HepG2 (cell line): Measurements from ENCODE around the gene STX5. TPM values are rescaled to one million over a fixed set of nuclear protein-coding genes. Genes with fewer than 3 reads are reported as not detected.
A peak's percentile ranks its signal among the peaks of the same experiment; 100 is the strongest.

Experiments
- DR1 ChIP-seq: sonication (generic); formaldehyde crosslinking; IDR thresholded peaks from 2 replicates; pipeline ENCODE4 v1.8.0; 2021; ENCODE audit warnings: mild to moderate bottlenecking, missing genetic modification reagents, inconsistent platforms
- ELF1 ChIP-seq: sonication (generic); formaldehyde crosslinking; IDR thresholded peaks from 2 replicates; pipeline ENCODE4 v1.4.0; 2020; ENCODE audit warnings: missing genetic modification reagents
- GTF2F1 ChIP-seq: fragments of 150-350 bp; IDR thresholded peaks from 2 replicates; pipeline ENCODE4 v1.6.1; 2014; ENCODE audit warnings: low read length
- HMG20B ChIP-seq: conservative IDR thresholded peaks from 2 replicates; pipeline ENCODE4 v1.6.1; 2016; ENCODE audit warnings: missing genetic modification reagents, missing compliant biosample characterization
- POLR2AphosphoS5 ChIP-seq: IDR thresholded peaks from 2 replicates; pipeline ENCODE4 v1.6.1; 2012; ENCODE audit warnings: low read depth, low read length
- REPIN1 ChIP-seq: sonication (generic); formaldehyde crosslinking; IDR thresholded peaks from 2 replicates; pipeline ENCODE4 v1.8.0; 2022; ENCODE audit warnings: missing genetic modification reagents, low read depth, mild to moderate bottlenecking, borderline replicate concordance
- ZNF160 ChIP-seq: sonication (generic); formaldehyde crosslinking; IDR thresholded peaks from 2 replicates; pipeline ENCODE4 v1.8.0; 2022; ENCODE audit warnings: mild to moderate bottlenecking, inconsistent platforms, missing genetic modification reagents
- ZNF567 ChIP-seq: sonication (generic); formaldehyde crosslinking; IDR thresholded peaks from 2 replicates; pipeline ENCODE4 v1.8.1; 2023; ENCODE audit warnings: mild to moderate bottlenecking, missing genetic modification reagents, borderline replicate concordance
- ZNF652 ChIP-seq: IDR thresholded peaks from 2 replicates; pipeline ENCODE4 v1.6.1; 2016; ENCODE audit warnings: low read depth, borderline replicate concordance
- polyA plus RNA-seq, 8 experiments: library from polyadenylated mRNA; depleted of rRNA in 3 of 8; stranded (reverse) in 7 of 8; unstranded in 1 of 8; fragments of >200 nt; fragmentation: Illumina TruSeq in 4 of 8; extraction: Trizol in 4 of 8; gene quantifications; 2 replicates each; pipeline versions ENCODE4 v1.2.1 to v1.2.3, GENCODE V29; 2011 to 2016; ENCODE audit warnings: low read depth in 4 of 8, missing spikeins in 1 of 8, mixed read lengths in 1 of 8; ENCODE audit not compliant: insufficient read depth in 1 of 8
- total RNA-seq, 5 experiments: library from RNA; depleted of rRNA; stranded (reverse); fragments of >200 nt; fragmentation: Illumina TruSeq; extraction: Trizol; gene quantifications; 2 replicates each; pipeline ENCODE4 v1.2.3, GENCODE V29; 2016; ENCODE audit warnings: low read depth in 1 of 5
- TF ChIP-seq, protein P1 (sequence below): sonication (generic); formaldehyde crosslinking; IDR thresholded peaks from 2 replicates; pipeline ENCODE4 v1.4.0; 2020; ENCODE audit warnings: missing genetic modification reagents
- TF ChIP-seq, protein P2 (sequence below): sonication (generic); formaldehyde crosslinking; IDR thresholded peaks from 2 replicates; pipeline ENCODE4 v1.5.0; 2020; ENCODE audit warnings: mild to moderate bottlenecking, missing genetic modification reagents, borderline replicate concordance
- TF ChIP-seq, protein P3 (sequence below): sonication (generic); formaldehyde crosslinking; IDR thresholded peaks from 2 replicates; pipeline ENCODE4 v1.4.0; 2020; ENCODE audit warnings: low read depth, mild to moderate bottlenecking, missing genetic modification reagents
- TF ChIP-seq, protein P4 (sequence below): sonication (generic); formaldehyde crosslinking; IDR thresholded peaks from 2 replicates; pipeline ENCODE4 v1.4.0; 2020; ENCODE audit warnings: mild to moderate bottlenecking, missing genetic modification reagents
- TF ChIP-seq, protein P5 (sequence below): sonication (generic); formaldehyde crosslinking; IDR thresholded peaks from 2 replicates; pipeline ENCODE4 v1.4.0; 2020; ENCODE audit warnings: missing genetic modification reagents
- TF ChIP-seq, protein P6 (sequence below): IDR thresholded peaks from 2 replicates; pipeline ENCODE4 v1.6.1; 2012; ENCODE audit warnings: low read length, improper control_type of control experiment

The STX5 gene
- total and polyA plus RNA-seq, 2 of the 13 experiments (the other 11 are each of a cell fraction or from before 2014, with no cell fraction given) = 26.9 to 30.0 TPM

DNA sequence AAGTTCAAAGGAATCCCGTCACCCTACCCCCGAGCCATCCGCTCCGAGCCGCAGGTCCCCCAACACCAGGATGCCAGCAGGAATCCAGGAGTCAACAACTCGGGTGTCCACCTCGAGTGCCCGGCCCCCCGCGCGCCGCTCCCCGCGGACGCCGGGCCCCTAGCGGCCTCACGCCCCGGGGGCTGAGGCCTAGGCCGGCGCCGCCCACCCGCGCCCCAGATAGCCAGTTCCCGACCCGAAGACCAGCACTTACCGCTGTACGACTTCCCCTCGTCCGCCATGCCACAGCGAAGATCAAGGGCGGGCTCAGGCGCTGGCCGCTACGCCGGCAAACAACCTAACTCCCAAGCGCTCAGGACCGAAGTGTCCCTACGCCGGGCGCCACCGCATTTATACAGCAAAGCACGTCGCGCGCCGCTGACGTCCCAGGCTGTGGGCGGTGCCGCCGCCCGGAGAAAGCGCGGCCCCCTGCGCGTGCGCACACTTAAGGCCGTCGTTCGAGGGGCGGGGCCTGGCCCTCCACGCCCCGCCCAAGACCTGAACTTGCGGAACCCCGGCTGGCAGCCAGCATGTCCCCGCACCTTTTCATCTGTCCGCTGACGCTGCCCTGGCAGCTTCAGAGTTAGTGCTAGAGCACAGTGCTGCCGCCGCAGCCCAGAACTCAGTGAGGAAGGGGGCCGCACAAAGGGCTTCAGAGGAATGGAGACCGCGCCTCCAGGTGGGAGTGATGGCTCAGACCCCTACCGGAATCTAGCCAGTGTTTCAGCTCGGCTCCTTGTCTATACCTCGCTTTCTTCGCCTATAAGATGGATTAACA lies 26.6 kb downstream of the STX5 start, which contains the start of gene NXF1 (continued):
- TF ChIP-seq, protein P1, sequence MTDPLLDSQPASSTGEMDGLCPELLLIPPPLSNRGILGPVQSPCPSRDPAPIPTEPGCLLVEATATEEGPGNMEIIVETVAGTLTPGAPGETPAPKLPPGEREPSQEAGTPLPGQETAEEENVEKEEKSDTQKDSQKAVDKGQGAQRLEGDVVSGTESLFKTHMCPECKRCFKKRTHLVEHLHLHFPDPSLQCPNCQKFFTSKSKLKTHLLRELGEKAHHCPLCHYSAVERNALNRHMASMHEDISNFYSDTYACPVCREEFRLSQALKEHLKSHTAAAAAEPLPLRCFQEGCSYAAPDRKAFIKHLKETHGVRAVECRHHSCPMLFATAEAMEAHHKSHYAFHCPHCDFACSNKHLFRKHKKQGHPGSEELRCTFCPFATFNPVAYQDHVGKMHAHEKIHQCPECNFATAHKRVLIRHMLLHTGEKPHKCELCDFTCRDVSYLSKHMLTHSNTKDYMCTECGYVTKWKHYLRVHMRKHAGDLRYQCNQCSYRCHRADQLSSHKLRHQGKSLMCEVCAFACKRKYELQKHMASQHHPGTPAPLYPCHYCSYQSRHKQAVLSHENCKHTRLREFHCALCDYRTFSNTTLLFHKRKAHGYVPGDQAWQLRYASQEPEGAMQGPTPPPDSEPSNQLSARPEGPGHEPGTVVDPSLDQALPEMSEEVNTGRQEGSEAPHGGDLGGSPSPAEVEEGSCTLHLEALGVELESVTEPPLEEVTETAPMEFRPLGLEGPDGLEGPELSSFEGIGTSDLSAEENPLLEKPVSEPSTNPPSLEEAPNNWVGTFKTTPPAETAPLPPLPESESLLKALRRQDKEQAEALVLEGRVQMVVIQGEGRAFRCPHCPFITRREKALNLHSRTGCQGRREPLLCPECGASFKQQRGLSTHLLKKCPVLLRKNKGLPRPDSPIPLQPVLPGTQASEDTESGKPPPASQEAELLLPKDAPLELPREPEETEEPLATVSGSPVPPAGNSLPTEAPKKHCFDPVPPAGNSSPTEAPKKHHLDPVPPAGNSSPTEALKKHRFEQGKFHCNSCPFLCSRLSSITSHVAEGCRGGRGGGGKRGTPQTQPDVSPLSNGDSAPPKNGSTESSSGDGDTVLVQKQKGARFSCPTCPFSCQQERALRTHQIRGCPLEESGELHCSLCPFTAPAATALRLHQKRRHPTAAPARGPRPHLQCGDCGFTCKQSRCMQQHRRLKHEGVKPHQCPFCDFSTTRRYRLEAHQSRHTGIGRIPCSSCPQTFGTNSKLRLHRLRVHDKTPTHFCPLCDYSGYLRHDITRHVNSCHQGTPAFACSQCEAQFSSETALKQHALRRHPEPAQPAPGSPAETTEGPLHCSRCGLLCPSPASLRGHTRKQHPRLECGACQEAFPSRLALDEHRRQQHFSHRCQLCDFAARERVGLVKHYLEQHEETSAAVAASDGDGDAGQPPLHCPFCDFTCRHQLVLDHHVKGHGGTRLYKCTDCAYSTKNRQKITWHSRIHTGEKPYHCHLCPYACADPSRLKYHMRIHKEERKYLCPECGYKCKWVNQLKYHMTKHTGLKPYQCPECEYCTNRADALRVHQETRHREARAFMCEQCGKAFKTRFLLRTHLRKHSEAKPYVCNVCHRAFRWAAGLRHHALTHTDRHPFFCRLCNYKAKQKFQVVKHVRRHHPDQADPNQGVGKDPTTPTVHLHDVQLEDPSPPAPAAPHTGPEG = peak; percentile 92
- TF ChIP-seq, protein P2, sequence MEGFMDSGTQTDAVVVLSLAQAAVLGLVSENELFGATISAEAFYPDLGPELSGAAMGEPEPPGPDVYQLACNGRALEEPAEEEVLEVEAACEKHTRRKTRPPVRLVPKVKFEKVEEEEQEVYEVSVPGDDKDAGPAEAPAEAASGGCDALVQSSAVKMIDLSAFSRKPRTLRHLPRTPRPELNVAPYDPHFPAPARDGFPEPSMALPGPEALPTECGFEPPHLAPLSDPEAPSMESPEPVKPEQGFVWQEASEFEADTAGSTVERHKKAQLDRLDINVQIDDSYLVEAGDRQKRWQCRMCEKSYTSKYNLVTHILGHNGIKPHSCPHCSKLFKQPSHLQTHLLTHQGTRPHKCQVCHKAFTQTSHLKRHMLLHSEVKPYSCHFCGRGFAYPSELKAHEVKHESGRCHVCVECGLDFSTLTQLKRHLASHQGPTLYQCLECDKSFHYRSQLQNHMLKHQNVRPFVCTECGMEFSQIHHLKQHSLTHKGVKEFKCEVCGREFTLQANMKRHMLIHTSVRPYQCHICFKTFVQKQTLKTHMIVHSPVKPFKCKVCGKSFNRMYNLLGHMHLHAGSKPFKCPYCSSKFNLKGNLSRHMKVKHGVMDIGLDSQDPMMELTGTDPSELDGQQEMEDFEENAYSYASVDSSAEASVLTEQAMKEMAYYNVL (CRISPR knock-in tag) = peak; percentile 59; the same call in 1 of the 2 replicates
- 0 out of 2 replicates have a peak, but pooled peaks have one; percentile 59 for TF ChIP-seq ZNF160 (CRISPR knock-in tag)
- TF ChIP-seq, protein P3, sequence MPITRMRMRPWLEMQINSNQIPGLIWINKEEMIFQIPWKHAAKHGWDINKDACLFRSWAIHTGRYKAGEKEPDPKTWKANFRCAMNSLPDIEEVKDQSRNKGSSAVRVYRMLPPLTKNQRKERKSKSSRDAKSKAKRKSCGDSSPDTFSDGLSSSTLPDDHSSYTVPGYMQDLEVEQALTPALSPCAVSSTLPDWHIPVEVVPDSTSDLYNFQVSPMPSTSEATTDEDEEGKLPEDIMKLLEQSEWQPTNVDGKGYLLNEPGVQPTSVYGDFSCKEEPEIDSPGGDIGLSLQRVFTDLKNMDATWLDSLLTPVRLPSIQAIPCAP (CRISPR knock-in tag) = no peak
- peak; percentile 83 for TF ChIP-seq ZNF567 (CRISPR knock-in tag)
- TF ChIP-seq POLR2AphosphoS5 = peak; percentile 100
- peak; percentile 51; the same call in 1 of the 2 replicates for TF ChIP-seq HMG20B (CRISPR knock-in tag)
- peak; percentile 95 for TF ChIP-seq GTF2F1
- TF ChIP-seq, protein P4, sequence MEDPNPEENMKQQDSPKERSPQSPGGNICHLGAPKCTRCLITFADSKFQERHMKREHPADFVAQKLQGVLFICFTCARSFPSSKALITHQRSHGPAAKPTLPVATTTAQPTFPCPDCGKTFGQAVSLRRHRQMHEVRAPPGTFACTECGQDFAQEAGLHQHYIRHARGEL (CRISPR knock-in tag) = no peak
- peak; percentile 82; the same call in 1 of the 2 replicates for TF ChIP-seq REPIN1 (CRISPR knock-in tag)
- TF ChIP-seq, protein P5, sequence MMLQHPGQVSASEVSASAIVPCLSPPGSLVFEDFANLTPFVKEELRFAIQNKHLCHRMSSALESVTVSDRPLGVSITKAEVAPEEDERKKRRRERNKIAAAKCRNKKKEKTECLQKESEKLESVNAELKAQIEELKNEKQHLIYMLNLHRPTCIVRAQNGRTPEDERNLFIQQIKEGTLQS (CRISPR knock-in tag) = 0 out of 2 replicates have a peak, but pooled peaks have one; percentile 13
- TF ChIP-seq, protein P6, sequence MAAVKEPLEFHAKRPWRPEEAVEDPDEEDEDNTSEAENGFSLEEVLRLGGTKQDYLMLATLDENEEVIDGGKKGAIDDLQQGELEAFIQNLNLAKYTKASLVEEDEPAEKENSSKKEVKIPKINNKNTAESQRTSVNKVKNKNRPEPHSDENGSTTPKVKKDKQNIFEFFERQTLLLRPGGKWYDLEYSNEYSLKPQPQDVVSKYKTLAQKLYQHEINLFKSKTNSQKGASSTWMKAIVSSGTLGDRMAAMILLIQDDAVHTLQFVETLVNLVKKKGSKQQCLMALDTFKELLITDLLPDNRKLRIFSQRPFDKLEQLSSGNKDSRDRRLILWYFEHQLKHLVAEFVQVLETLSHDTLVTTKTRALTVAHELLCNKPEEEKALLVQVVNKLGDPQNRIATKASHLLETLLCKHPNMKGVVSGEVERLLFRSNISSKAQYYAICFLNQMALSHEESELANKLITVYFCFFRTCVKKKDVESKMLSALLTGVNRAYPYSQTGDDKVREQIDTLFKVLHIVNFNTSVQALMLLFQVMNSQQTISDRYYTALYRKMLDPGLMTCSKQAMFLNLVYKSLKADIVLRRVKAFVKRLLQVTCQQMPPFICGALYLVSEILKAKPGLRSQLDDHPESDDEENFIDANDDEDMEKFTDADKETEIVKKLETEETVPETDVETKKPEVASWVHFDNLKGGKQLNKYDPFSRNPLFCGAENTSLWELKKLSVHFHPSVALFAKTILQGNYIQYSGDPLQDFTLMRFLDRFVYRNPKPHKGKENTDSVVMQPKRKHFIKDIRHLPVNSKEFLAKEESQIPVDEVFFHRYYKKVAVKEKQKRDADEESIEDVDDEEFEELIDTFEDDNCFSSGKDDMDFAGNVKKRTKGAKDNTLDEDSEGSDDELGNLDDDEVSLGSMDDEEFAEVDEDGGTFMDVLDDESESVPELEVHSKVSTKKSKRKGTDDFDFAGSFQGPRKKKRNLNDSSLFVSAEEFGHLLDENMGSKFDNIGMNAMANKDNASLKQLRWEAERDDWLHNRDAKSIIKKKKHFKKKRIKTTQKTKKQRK = no peak
- no peak for TF ChIP-seq ZNF652 (CRISPR knock-in tag)
- TF ChIP-seq DR1 = peak; percentile 100
- peak; percentile 51 for TF ChIP-seq ELF1 (CRISPR knock-in tag)
